GM12874 (cell line): ENCODE data around the gene HYI.

Source experiments
- TF ChIP-seq, protein P1 (sequence below): IDR thresholded peaks from 2 replicates; pipeline ENCODE4 v1.5.1; 2011; ENCODE audit warnings: low read depth, mild to moderate bottlenecking, control low read depth, low read length, moderate library complexity; ENCODE audit not compliant: insufficient read depth

Gene HYI

GRCh38 chr1:43438953-43439581, 14.7 kb downstream of the HYI start:
- TF ChIP-seq, protein P1, sequence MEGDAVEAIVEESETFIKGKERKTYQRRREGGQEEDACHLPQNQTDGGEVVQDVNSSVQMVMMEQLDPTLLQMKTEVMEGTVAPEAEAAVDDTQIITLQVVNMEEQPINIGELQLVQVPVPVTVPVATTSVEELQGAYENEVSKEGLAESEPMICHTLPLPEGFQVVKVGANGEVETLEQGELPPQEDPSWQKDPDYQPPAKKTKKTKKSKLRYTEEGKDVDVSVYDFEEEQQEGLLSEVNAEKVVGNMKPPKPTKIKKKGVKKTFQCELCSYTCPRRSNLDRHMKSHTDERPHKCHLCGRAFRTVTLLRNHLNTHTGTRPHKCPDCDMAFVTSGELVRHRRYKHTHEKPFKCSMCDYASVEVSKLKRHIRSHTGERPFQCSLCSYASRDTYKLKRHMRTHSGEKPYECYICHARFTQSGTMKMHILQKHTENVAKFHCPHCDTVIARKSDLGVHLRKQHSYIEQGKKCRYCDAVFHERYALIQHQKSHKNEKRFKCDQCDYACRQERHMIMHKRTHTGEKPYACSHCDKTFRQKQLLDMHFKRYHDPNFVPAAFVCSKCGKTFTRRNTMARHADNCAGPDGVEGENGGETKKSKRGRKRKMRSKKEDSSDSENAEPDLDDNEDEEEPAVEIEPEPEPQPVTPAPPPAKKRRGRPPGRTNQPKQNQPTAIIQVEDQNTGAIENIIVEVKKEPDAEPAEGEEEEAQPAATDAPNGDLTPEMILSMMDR = no peak

GRCh38 chr1:43438576-43438952, 15.2 kb downstream of the HYI start:
- TF ChIP-seq, protein P1 = no peak

DNA sequence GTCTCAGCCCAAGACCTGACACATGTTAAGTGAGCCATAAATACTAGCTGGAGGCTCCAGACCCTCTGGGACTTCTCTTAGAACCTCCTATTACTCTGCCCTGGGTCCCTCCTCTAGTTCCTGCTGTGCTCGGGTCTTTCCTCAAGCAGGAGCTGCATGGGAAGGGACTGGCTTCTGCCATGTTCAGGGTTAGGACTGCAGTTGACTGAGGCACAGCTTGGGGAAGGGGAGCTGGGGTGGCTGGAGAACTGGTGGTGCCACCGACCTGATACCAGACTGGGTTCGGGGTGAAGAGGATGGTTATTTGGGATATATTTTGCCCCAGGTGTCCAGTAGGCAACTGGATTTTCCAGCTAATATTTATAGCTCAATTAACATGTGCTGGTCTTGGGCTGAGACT, 15.7 kb downstream of the HYI start:
- TF ChIP-seq, protein P1 = no peak

DNA sequence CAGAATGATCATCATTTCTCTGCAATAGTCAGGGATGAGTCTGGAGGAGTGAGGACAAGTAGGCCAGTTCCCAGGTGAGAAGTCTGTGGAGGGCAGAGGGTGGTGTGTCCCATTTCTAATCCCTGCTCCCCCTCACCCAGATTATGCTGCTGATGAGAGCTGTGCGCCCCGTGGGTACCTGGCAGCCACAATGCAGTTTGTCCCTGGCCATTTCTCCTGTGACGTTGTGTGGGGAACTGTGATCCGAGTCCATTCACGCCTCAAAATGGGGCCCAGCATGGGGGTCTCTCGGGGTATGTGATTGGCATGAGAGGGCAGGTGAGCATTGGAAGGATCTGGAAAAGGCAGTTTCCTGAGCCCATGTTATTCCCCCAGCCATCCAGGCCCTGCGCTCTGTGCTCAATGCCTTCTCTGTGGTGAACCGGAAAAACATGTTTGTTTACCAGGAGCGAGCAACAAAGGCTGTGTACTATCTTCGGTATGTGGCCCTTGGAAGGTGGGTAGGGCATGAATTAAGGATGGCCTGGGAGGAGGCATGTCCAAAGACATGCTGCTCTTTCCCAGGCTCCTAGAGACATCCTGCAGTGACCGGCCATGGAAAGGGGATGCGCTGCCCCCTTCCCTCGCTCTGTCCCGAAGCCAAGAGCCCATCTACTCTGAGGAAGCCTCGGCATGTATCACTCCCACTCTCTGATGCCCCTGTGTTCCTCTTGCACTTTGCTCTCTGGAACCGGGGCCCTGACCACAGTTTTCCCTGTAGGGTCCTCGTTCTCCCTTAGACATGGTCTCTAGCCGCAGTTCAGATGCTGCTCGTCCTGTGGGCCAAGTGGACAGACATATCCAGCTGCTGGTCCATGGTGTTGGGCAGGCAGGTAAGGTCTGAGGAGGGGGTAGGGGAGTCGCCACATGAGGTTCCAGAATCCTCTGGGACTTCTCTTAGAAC, 16.4 kb downstream of the HYI start:
- TF ChIP-seq, protein P1 = no peak

DNA sequence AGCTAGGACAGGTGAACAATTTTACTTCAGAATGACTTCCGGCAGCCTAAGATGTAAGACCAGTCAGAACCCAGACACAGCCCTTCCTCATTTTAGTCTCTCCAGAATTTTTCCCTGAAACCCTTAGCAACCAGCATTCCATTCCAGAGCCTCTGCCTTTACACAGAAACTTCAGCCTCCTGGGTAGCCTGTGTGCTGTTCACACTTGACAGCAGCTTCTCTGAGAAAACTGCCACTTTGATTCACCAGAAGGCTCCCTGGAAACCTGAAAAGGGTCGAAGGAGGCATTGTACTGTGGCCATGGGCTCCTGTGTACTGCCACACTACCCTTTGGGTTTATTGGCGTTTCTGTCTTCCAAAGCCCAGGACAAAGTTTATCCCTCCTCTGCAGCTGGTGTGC, 17.4 kb downstream of the HYI start:
- TF ChIP-seq, protein P1 = no peak

DNA sequence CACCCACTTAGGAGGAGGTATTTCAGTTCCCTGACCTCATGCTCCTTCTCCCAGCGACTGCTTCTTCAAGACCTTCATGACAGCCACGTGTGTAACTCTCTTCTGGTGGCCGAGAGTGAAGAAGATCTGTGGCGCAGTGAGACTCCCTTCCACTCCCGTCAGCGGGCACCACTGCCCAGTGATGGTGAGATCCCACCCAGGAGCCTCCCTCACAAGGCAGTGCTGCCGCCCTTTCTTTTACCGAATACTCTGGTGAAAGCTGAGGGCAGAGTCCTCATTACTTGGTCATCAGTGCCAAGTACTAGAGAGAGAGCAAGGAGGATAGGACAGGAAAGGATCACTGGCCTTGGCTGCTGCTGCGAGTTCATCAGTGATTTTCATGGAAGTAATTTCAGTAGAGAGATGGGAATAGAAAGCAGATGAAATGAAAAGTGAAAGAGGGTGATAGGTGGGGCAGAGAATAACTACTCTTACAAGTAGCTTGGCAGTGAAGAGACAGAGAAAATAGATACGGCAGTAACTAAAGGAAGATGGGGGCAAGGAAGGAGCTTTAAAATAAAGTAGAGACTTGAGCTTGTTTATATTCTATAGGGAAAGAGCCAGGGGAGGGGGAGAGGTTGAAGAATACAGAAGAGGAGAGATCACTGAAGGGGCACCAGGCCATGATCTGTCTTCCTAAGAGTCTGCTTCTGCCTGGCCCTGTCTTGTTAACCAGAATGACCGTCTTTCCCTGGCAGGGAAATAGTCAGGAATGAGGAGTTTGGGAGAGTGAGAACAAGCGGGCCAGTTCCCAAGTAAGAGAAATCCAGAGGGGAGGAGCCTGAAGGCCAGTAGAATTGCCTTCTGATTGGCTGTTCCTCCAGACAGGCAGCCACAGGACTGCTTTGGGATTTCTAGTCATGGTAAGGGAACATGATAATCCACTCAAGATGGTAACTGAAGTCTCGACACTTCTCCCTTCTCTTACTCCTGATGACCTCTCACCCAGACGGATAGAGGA, 18.3 kb downstream of the HYI start:
- TF ChIP-seq, protein P1 = no peak

GRCh38 chr1:43434256-43434655, 19.5 kb downstream of the HYI start:
- TF ChIP-seq, protein P1 = no peak
